Measurements from ENCODE around the gene TAL2.

TAL2 gene

DNA sequence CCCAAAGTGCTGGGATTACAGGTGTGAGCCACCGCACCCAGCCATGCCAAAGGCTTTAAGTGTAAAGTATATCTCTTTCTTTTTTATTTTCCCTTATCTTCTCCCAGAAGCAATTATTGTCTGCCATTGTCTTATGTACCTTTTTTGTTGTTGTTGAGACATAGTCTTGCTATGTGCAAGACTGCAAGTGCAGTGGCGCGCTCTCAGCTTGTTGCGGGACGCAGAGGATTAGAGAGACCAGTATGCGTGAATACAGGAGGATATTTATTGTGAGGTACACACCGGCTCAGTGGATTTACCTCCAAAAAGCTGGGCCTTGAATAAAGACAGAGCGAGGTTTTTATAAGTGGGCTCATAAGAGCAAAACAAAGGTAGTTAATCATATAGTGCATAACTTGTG, 43.9 kb downstream of the TAL2 start:
- no peaks in the 10 kb centered on the region for H3K4me1 ChIP-seq (ENCODE audit: control insufficient read depth, insufficient read depth, low read length, poor library complexity, severe bottlenecking)
- WGBS, 2 experiments (ENCODE audit: insufficient coverage in 2 of 2): 93 to 99% methylated on average over 7 of the region's 8 CpGs
- H3K9me3 ChIP-seq (ENCODE audit: control insufficient read depth, low read length): no peaks in the 10 kb centered on the region
- no peaks in the 10 kb centered on the region for H3K36me3 ChIP-seq (ENCODE audit: control insufficient read depth, insufficient read depth, low read length)
- no peak overlapping the region for H3K4me3 ChIP-seq (ENCODE audit: extremely low read depth, insufficient read depth, low read length, poor library complexity, severe bottlenecking)
- H3K27ac ChIP-seq (ENCODE audit: low read depth, low read length, severe bottlenecking): no peak overlapping the region

DNA sequence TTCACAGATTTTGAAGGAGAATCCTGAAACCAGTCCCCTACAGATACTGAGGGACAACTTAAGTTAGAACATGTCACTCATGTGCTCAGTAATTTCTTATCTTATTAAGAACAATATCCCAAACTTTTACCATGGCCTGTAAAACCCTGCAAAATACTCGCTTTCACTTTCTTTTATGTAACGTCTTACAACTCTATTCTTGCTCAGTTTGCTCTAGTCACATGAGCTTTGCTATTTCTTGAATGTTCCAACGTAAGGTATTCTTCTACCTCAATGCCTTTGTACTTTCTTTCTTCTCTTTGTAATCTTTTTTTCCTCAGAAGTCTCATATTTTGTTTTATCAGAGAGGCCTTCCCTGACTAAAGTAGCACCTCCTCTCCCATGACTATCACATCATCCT, 46.1 kb downstream of the TAL2 start:
- H3K27ac ChIP-seq (ENCODE audit: low read depth, low read length, severe bottlenecking): no peak overlapping the region
- 95 to 100% methylated on average over 3 of the region's 3 CpGs for WGBS, 2 experiments (ENCODE audit: insufficient coverage in 2 of 2)
- H3K4me1 ChIP-seq (ENCODE audit: control insufficient read depth, insufficient read depth, low read length, poor library complexity, severe bottlenecking): no peaks in the 10 kb centered on the region
- H3K4me3 ChIP-seq (ENCODE audit: extremely low read depth, insufficient read depth, low read length, poor library complexity, severe bottlenecking): no peak overlapping the region
- H3K36me3 ChIP-seq (ENCODE audit: control insufficient read depth, insufficient read depth, low read length): no peaks in the 10 kb centered on the region
- H3K9me3 ChIP-seq (ENCODE audit: control insufficient read depth, low read length): peaks cover under 1% of the 10 kb centered on the region

DNA sequence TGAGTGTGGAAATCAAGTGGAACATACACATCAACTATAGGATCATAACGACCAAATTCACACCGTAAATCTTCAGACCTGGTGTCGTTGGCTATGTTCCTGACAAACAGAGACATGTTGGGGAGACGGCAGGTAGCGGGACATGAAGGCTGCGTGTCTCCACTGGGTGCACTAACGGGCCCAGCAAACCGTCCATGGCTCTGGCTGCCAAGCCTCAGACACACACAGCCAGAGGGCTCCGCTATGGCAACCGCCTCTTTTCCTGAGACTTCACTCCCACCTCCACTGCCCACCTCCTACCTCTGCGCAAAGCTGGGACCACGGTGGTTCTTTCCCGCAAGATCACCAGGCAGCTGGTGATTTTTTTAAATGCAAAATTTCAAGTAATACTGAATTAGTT, 48.4 kb downstream of the TAL2 start:
- 93 to 97% methylated on average over 8 to 10 of the region's 13 CpGs for WGBS, 2 experiments (ENCODE audit: insufficient coverage in 2 of 2)
- no peak overlapping the region for H3K27ac ChIP-seq (ENCODE audit: low read depth, low read length, severe bottlenecking)
- peaks cover 4% of the 10 kb centered on the region for H3K9me3 ChIP-seq (ENCODE audit: control insufficient read depth, low read length)
- no peaks in the 10 kb centered on the region for H3K4me1 ChIP-seq (ENCODE audit: control insufficient read depth, insufficient read depth, low read length, poor library complexity, severe bottlenecking)
- no peak overlapping the region for H3K4me3 ChIP-seq (ENCODE audit: extremely low read depth, insufficient read depth, low read length, poor library complexity, severe bottlenecking)
- no peaks in the 10 kb centered on the region for H3K36me3 ChIP-seq (ENCODE audit: control insufficient read depth, insufficient read depth, low read length)

DNA sequence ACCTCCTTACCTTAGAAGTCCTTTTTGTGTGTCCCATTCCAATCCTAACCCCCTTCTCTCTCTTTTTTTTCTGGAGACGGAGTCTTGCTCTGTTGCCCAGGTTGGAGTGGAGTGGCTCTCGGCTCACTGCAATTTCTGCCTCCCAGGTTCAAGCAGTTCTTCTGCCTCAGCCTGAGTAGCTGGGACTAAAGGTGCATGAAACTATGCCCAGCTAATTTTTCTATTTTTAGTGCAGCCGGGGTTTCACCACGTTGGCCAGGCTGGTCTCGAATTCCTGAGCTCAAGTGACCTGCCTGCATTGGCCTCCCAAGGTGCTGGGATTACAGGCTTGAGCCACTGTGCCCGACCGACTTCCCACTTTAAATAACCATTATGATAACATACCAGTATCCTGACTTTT, 49.6 kb downstream of the TAL2 start:
- Histone ChIP-seq H3K9me3 (ENCODE audit: control insufficient read depth, low read length) (peaks cover 4% of the 10 kb centered on the region), H3K36me3 (ENCODE audit: control insufficient read depth, insufficient read depth, low read length) (no peaks in the 10 kb centered on the region), H3K27ac (ENCODE audit: low read depth, low read length, severe bottlenecking) (no peak overlapping the region)

GRCh38 chr9:105712297-105712696, 50.0 kb downstream of the TAL2 start:
- no peak overlapping the region for H3K4me3 ChIP-seq (ENCODE audit: extremely low read depth, insufficient read depth, low read length, poor library complexity, severe bottlenecking)
- H3K9me3 ChIP-seq (ENCODE audit: control insufficient read depth, low read length): peaks cover 4% of the 10 kb centered on the region
- no peaks in the 10 kb centered on the region for H3K36me3 ChIP-seq (ENCODE audit: control insufficient read depth, insufficient read depth, low read length)
- no peak overlapping the region for H3K27ac ChIP-seq (ENCODE audit: low read depth, low read length, severe bottlenecking)
- WGBS, 2 experiments (ENCODE audit: insufficient coverage in 2 of 2): no CpG with 5 or more reads among the region's 1 CpG
- H3K4me1 ChIP-seq (ENCODE audit: control insufficient read depth, insufficient read depth, low read length, poor library complexity, severe bottlenecking): no peaks in the 10 kb centered on the region

More for the DNA sequence above, 49.6 kb downstream of the TAL2 start:
- H3K4me1 ChIP-seq (ENCODE audit: control insufficient read depth, insufficient read depth, low read length, poor library complexity, severe bottlenecking): no peaks in the 10 kb centered on the region
- H3K4me3 ChIP-seq (ENCODE audit: extremely low read depth, insufficient read depth, low read length, poor library complexity, severe bottlenecking): no peak overlapping the region
- 82 to 93% methylated on average over 5 of the region's 7 CpGs for WGBS, 2 experiments (ENCODE audit: insufficient coverage in 2 of 2)
